Epithelial cell of esophagus (primary cell): ENCODE results near the gene UROC1.

Source experiments
- DNase-seq: peaks from one replicate; pipeline ENCODE4 v3.0.0; 2010; ENCODE audit warnings: low read depth
- H3K4me3 ChIP-seq: 2 replicates; pipeline ENCODE4 v1.5.1; 2011; ENCODE audit warnings: mild to moderate bottlenecking, low read length, control low read depth
- TF ChIP-seq, protein P1 (sequence below): IDR thresholded peaks from 2 replicates; pipeline ENCODE4 v1.5.1; 2011; ENCODE audit warnings: low read depth, mild to moderate bottlenecking, low read length, control low read depth, inconsistent platforms; ENCODE audit not compliant: insufficient read depth; ENCODE audit errors: missing control alignments

The UROC1 gene

DNA sequence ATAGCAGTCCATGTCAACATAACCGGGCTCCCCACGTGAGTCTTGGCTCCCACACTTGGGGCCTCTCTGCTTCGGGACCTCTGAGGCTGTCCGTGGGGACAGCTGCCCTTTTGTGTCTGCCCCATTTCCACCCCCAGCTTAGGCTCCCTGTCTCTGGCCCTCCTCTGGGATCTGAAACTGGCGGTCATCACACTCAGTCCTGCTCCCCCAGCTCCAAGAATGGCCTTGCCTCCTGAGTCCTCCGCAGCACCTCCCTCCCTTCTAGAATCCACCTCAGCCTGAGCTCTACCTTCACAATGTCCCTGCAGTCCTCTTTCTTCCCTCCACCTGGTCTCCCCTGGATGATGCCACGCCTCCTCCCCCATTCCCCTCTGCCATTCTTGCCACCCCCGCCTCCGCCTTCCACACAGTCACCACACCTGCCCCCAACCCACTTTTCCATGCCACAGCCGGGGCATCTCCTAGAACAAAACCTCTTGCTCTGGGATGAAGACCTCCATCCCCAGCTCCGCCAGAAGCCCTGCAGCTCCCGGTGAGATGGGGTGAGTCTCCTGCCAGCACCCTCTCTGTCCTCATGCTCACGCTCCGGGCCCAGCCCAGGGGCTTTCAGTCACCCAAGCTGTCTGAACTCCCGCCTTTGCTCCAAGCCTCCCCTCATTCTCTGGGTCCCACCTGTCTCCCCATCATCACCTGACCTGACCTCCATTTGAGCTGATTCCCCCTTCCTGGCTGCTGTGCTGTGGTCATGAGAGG, 34.9 kb downstream of the UROC1 start:
- no peak overlapping the region for H3K4me3 ChIP-seq
- TF ChIP-seq, protein P1, sequence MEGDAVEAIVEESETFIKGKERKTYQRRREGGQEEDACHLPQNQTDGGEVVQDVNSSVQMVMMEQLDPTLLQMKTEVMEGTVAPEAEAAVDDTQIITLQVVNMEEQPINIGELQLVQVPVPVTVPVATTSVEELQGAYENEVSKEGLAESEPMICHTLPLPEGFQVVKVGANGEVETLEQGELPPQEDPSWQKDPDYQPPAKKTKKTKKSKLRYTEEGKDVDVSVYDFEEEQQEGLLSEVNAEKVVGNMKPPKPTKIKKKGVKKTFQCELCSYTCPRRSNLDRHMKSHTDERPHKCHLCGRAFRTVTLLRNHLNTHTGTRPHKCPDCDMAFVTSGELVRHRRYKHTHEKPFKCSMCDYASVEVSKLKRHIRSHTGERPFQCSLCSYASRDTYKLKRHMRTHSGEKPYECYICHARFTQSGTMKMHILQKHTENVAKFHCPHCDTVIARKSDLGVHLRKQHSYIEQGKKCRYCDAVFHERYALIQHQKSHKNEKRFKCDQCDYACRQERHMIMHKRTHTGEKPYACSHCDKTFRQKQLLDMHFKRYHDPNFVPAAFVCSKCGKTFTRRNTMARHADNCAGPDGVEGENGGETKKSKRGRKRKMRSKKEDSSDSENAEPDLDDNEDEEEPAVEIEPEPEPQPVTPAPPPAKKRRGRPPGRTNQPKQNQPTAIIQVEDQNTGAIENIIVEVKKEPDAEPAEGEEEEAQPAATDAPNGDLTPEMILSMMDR: no peak
- no peak for DNase-seq

DNA sequence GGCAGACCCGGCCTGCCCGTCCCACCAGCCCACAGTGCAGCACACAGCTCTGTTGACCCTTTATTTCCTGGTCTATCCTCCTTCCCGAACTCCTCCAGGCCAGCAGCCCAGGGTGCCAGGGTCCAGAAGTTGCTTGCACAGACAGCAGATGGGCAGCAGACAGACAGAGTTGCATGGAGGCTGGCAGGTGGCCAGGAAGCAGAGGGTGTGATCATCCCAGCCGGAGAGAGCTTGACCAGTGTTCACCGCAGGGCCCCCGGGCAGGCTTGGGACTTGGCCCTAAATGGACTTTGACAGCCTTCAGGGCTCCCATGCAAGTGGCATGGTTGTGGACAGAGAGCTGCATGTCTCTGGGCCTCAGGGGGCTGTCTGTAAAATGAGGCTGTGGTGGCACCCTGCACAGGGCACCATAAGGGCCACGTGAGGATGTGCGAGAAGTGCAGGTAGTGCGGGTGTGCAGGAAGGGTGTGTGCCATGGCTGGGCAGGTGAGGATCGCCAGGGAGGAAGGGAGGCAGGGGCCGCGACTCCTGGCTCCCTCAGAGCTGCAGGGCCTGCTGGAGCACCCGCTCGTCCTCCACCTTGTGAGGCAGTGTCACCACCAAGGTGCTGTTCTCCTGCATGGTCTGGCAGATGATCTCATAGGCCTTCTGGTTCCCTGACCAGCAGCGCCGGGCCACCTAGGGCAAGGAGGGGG, 35.6 kb downstream of the UROC1 start:
- no peak overlapping the region for H3K4me3 ChIP-seq
- DNase-seq: no peak
- TF ChIP-seq, protein P1: no peak

DNA sequence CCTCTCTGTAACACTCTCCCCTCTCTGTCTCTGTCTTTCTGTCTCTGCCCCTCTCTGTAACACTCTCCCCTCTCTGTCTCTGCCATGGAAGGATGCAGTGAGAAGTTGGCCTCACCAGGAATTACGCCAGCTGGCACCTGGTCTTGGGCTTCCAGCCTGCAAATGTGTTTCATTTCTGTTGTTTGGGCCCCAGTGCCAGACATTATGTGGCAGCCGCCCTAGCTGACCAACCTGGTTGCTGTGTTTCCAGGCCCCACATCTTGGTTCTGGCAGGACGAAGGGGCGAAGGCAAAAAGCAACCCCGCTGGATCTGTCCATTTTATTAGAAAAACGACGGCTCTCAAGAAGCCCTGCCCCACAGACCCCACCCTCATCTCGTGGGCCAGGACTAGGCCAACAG, 36.7 kb downstream of the UROC1 start:
- DNase-seq: no peak
- H3K4me3 ChIP-seq: no peak overlapping the region
- TF ChIP-seq, protein P1: no peak

DNA sequence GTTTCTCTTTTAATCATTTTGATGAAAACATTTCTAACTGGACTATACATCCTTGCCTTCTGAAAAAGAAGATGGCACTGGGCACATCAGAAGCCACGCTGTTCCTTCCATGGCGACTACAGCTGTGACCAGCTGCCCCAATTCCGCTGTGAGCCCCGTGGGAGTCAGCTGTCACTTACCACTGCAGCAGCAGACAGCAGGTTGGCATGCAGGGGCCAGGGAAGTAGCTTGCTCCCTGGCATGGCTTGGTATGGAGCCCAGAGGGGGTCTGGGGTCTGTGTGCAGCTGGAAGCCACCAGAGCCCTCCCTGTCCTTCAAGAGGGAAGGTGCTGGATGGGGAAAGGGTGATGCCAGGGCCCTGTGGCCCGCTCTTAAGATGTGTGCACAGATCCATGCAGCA, 37.4 kb downstream of the UROC1 start:
- DNase-seq: no peak
- TF ChIP-seq, protein P1: no peak
- H3K4me3 ChIP-seq: no peak overlapping the region

DNA sequence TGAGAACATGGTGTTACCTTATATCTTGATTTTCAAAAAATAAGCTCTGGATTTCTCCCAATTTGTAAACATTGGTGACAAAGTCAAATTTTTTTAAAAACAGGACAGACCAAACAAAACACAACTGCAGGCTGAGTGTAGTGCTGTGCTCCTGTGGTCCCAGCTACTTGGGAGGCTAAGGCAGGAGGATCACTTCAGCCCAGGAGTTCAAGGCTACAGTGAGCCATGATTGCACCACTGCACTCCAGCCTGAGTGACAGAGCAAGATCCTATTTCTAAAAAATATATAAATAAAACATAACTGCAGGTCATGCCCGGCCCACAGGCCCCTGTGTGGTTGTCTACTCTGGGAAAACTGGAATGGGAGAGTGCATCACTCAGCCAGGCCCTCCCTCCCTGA, 37.9 kb downstream of the UROC1 start:
- H3K4me3 ChIP-seq: no peak overlapping the region
- DNase-seq: no peak
- TF ChIP-seq, protein P1: no peak

DNA sequence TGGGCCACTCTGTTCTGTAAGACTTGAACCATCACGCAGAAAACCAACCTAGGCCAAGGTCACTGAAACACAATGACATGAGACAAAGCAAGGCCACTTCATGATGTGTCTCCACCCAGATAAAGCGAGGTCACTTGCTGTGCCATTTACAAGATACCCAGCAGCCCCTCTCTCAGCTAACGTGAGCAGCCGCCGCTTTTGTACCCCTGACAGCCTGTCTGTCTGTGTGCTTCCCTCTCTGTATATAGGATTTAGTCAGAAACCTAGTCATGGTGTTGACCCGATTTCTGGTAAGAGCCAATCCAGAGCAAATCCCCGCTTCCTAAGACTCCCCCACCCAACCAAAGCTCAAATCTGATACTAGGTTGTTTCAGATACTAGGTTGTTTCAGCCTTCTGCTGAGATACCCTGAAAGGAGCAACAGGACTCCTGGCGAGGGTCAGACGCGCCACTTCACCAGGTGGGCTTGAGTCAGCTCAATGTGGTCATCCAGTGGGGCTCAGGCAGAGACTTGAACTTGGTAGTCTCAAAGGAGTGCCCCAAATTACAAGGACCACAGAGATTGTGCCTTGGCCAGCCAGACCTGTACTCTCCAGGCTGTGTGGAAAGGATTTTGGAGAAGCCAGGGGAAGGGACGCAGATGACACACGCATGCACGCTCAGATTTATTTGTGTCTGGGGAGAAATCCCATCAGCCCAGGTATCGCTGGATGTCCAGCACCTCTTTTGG, 38.8 kb downstream of the UROC1 start:
- DNase-seq: no peak
- H3K4me3 ChIP-seq: no peak overlapping the region
- TF ChIP-seq, protein P1: no peak
